K562 (cell line): ENCODE results near the gene MOB3B. TPM values are rescaled to one million over a fixed set of nuclear protein-coding genes. Genes with fewer than 3 reads are reported as not detected.

Experiments used
- ATAC-seq: fragments of 200-7000 bp; cut with Tn5 transposase; 3 replicates; pipeline ENCODE4 v1.9.1; 2020; ENCODE audit warnings: moderate library complexity
- BruUV-seq: library from RNA; stranded (reverse); fragments of 400-500 nt; replicated peaks from 2 replicates; lab custom pipeline; 2021; lab: Mats Ljungman, UMichigan
- CTCF ChIA-PET: fragments of 300-600 bp; formaldehyde crosslinking; extraction: SDS; loops from one replicate; lab custom pipeline; 2021; ENCODE audit warnings: low intra/inter-chr PET ratio; lab: Yijun Ruan, JAX
- POLR2A ChIA-PET: fragments of 300-600, 350-650 bp; sonication (Branson Sonifier 250); formaldehyde crosslinking; extraction: SDS; loops from one replicate; lab custom pipeline; 2021; ENCODE audit warnings: antibody characterized with exemption, inconsistent platforms; lab: Yijun Ruan, JAX
- DNase-seq, 4 experiments: peaks; one replicate each; pipeline versions ENCODE4 v3.0.0 to v3.0.0-alpha.2; 2011 to 2018; ENCODE audit warnings: low spot score in 3 of 4, mixed read lengths in 3 of 4; ENCODE audit errors: extremely low read depth in 1 of 4
- FAIRE-seq: peaks from 2 replicates; lab custom pipeline; 2011; peaks lifted over from hg19 to GRCh38; lab: Jason Lieb, UNC
- H2AFZ ChIP-seq: 2 replicates; pipeline ENCODE4 v1.6.0; 2011; ENCODE audit warnings: low read depth, low read length, control low read depth, inconsistent platforms
- H3K27ac ChIP-seq: fragments of 200-600 bp; 3 replicates; pipeline ENCODE4 v1.8.0; 2011; ENCODE audit warnings: low read depth, mild to moderate bottlenecking, control low read depth, inconsistent platforms, low read length, moderate library complexity, mixed read lengths; ENCODE audit errors: extremely low read depth
- H3K27me3 ChIP-seq, 2 experiments: fragments of 300-600 bp in 1 of 2; 2 replicates in 1 of 2; 3 replicates in 1 of 2; pipeline versions ENCODE4 v1.6.0 to v1.8.0; 2011; ENCODE audit warnings: inconsistent platforms in 2 of 2, low read length in 2 of 2, mild to moderate bottlenecking in 1 of 2, mixed read lengths in 1 of 2, moderate library complexity in 1 of 2; ENCODE audit not compliant: control insufficient read depth in 2 of 2, insufficient read depth in 2 of 2
- H3K36me3 ChIP-seq: fragments of 300-600 bp; 3 replicates; pipeline ENCODE4 v1.8.0; 2011; ENCODE audit warnings: mild to moderate bottlenecking, low read length, inconsistent platforms; ENCODE audit not compliant: control insufficient read depth, insufficient read depth
- H3K4me1 ChIP-seq, 2 experiments: fragments of 200-600 bp in 1 of 2; replicated peaks in 1 of 2; 2 replicates in 1 of 2; 3 replicates in 1 of 2; pipeline versions ENCODE4 v1.5.1 to v1.8.0; 2011; ENCODE audit warnings: inconsistent platforms in 2 of 2, low read length in 2 of 2, mild to moderate bottlenecking in 1 of 2, mixed read lengths in 1 of 2, moderate library complexity in 1 of 2; ENCODE audit not compliant: control insufficient read depth in 2 of 2, insufficient read depth in 2 of 2
- H3K4me2 ChIP-seq: 2 replicates; pipeline ENCODE4 v1.6.1; 2011; ENCODE audit warnings: low read length, control low read depth, inconsistent platforms, mixed read lengths; ENCODE audit not compliant: insufficient read depth
- H3K4me3 ChIP-seq: fragments of 200-600 bp; sonication (generic), shearing (Covaris generic); 2 replicates; pipeline ENCODE4 v1.5.1; 2016; ENCODE audit warnings: control low read depth, inconsistent platforms
- H3K79me2 ChIP-seq: fragments of 200-600 bp; 3 replicates; pipeline ENCODE4 v1.8.0; 2011; ENCODE audit warnings: low read length, inconsistent platforms; ENCODE audit not compliant: control insufficient read depth, insufficient read depth
- H3K9ac ChIP-seq, 2 experiments: 2 replicates each; pipeline versions ENCODE4 v1.6.0 to v1.6.1; 2011; ENCODE audit warnings: low read depth in 2 of 2, low read length in 2 of 2, control low read depth in 1 of 2, inconsistent platforms in 1 of 2, mild to moderate bottlenecking in 1 of 2, mixed read lengths in 1 of 2; ENCODE audit not compliant: insufficient read depth in 1 of 2
- H3K9me1 ChIP-seq: one replicate; pipeline ENCODE4 v1.6.0; 2011; ENCODE audit warnings: inconsistent platforms, mild to moderate bottlenecking, low read length, moderate library complexity; ENCODE audit not compliant: control insufficient read depth, insufficient read depth
- H3K9me3 ChIP-seq: replicated peaks from 2 replicates; pipeline ENCODE4 v1.5.1; 2011; ENCODE audit warnings: low read depth, low read length, inconsistent platforms; ENCODE audit not compliant: control insufficient read depth, insufficient read depth
- H4K20me1 ChIP-seq: replicated peaks from 2 replicates; pipeline ENCODE4 v1.6.1; 2011; ENCODE audit warnings: low read length, inconsistent platforms, mixed read lengths; ENCODE audit not compliant: control insufficient read depth, insufficient read depth
- CEBPZ ChIP-seq: fragments of 150-350 bp; IDR thresholded peaks from 2 replicates; pipeline ENCODE4 v1.6.1; 2014; ENCODE audit warnings: low read depth, mild to moderate bottlenecking, low read length, borderline replicate concordance
- DACH1 ChIP-seq: fragments of 450-650 bp; IDR thresholded peaks from 2 replicates; pipeline ENCODE4 v1.6.1; 2018; ENCODE audit not compliant: partially characterized antibody
- GABPB2 ChIP-seq: fragments of 250-450 bp; sonication (Bioruptor Pico); conservative IDR thresholded peaks from 2 replicates; pipeline ENCODE4 v1.5.1; 2021; ENCODE audit warnings: mild to moderate bottlenecking
- PCBP2 ChIP-seq: fragments of 200-400 bp; formaldehyde crosslinking; IDR thresholded peaks from 2 replicates; pipeline ENCODE4 v1.6.1; 2018; ENCODE audit warnings: low read length, low read depth, mild to moderate bottlenecking, moderate library complexity; ENCODE audit not compliant: poor library complexity, severe bottlenecking
- PYGO2 ChIP-seq: fragments of 450-650 bp; IDR thresholded peaks from 2 replicates; pipeline ENCODE4 v1.6.1; 2016; ENCODE audit warnings: mild to moderate bottlenecking, missing genetic modification characterization, moderate library complexity, missing compliant biosample characterization
- THRB ChIP-seq: fragments of 450-650 bp; formaldehyde crosslinking; conservative IDR thresholded peaks from 2 replicates; pipeline ENCODE4 v1.4.0; 2022; ENCODE audit warnings: mild to moderate bottlenecking, missing genetic modification characterization
- TSC22D4 ChIP-seq: fragments of 450-650 bp; IDR thresholded peaks from 2 replicates; pipeline ENCODE4 v1.6.1; 2016; ENCODE audit warnings: missing genetic modification characterization, missing biosample characterization, control low read depth
- ZNF583 ChIP-seq: fragments of 250-450 bp; sonication (Bioruptor Pico); IDR thresholded peaks from 2 replicates; pipeline ENCODE4 v1.4.0; 2020
- ZNF609 ChIP-seq: sonication (generic); formaldehyde crosslinking; IDR thresholded peaks from 2 replicates; pipeline ENCODE4 v1.8.1; 2023; ENCODE audit warnings: missing genetic modification reagents, mild to moderate bottlenecking, borderline replicate concordance
- ZNF695 ChIP-seq: fragments of 450-650 bp; formaldehyde crosslinking; IDR thresholded peaks from 2 replicates; pipeline ENCODE4 v1.4.0; 2020; ENCODE audit warnings: mild to moderate bottlenecking, moderate library complexity
- WGBS: fragments of 100-300 bp; shearing (Covaris generic); methylation state at CpG from one replicate; pipeline ENCODE4 v1.1.6; 2016; ENCODE audit warnings: low coverage, mixed read lengths; ENCODE audit not compliant: insufficient coverage; ENCODE audit errors: missing lambda C conversion rate; 5-methylcytosine and 5-hydroxymethylcytosine counted together
- in situ Hi-C: fragments of 300-500 bp; cut with MboI; formaldehyde crosslinking; loops from 4 replicates; pipeline ENCODE4 v1.15.0; 2018; ENCODE audit warnings: inconsistent platforms, mixed read lengths
- intact Hi-C: fragments of 100-400 bp; cut with micrococcal nuclease; formaldehyde crosslinking; loops from 2 replicates; pipeline ENCODE4 v1.14.2; 2022
- polyA plus RNA-seq, 8 experiments: library from polyadenylated mRNA; depleted of rRNA in 4 of 8; stranded (reverse) in 5 of 8; unstranded in 3 of 8; fragments of >200 nt; fragmentation: Nextera tagmentation in 2 of 8; fragmentation: Illumina TruSeq in 1 of 8; extraction: Ambion mirVana in 2 of 8; extraction: Trizol in 1 of 8; gene quantifications; 2 replicates each; pipeline versions ENCODE4 v1.2.1 to v1.2.3, GENCODE V29; 2011 to 2014; ENCODE audit warnings: inconsistent platforms in 1 of 8, missing spikeins in 1 of 8
- total RNA-seq, 7 experiments: library from RNA; depleted of rRNA in 6 of 7; stranded (reverse); fragments of >200 nt in 6 of 7; fragmentation: Illumina TruSeq in 2 of 7; extraction: Trizol in 2 of 7; gene quantifications; 2 replicates each; pipeline versions ENCODE4 v1.2.1 to v1.2.3, GENCODE V29; 2011 to 2021; ENCODE audit warnings: low replicate concordance in 1 of 7

The MOB3B gene
- total and polyA plus RNA-seq, 9 of the 15 experiments (the other 6 are each of a cell fraction or from before 2014, with no cell fraction given), result 3.6 to 12.8 (median 7.2) TPM

GRCh38 chr9:27328483-27328882 lies 201.1 kb downstream of the MOB3B start:
- H3K4me1 ChIP-seq, result no peaks in the 10 kb centered on the region
- H2AFZ ChIP-seq, result no peak overlapping the region
- no peaks in the 10 kb centered on the region for H3K9me1 ChIP-seq
- H3K36me3 ChIP-seq, result no peaks in the 10 kb centered on the region
- H3K9ac ChIP-seq, result no peak overlapping the region
- in situ Hi-C loops, result no loop called here
- FAIRE-seq (no peak), ATAC-seq (no peak), DNase-seq (no peak)
- no TSS peak for BruUV-seq
- WGBS, result 90% methylated on average over 2 of the region's 3 CpGs
- POLR2A ChIA-PET, result no interaction called here
- CTCF ChIA-PET, result no interaction called here
- H3K4me2 ChIP-seq, result no peak overlapping the region
- no peaks in the 10 kb centered on the region for H4K20me1 ChIP-seq
- no peaks in the 10 kb centered on the region for H3K27me3 ChIP-seq
- intact Hi-C loops, result no loop called here
- no peaks in the 10 kb centered on the region for H3K79me2 ChIP-seq
- H3K9me3 ChIP-seq, result no peaks in the 10 kb centered on the region
- no peak overlapping the region for H3K27ac ChIP-seq
- H3K4me3 ChIP-seq, result no peak overlapping the region
- TF ChIP-seq PCBP2, result no peak
- no peak for TF ChIP-seq DACH1
- TF ChIP-seq CEBPZ, result no peak
- TF ChIP-seq PYGO2 (tag), result no peak
- no peak for TF ChIP-seq ZNF695 (CRISPR knock-in tag)
- TF ChIP-seq ZNF609, result no peak
- no peak for TF ChIP-seq GABPB2 (CRISPR knock-in tag)
- TF ChIP-seq ZNF583 (CRISPR knock-in tag), result no peak
- TF ChIP-seq THRB (CRISPR knock-in tag), result no peak
- TF ChIP-seq TSC22D4 (tag), result no peak
